Lung (tissue), 12 donors: ENCODE measurements around the gene HMGA1. TPM values are rescaled to one million over a fixed set of nuclear protein-coding genes. Genes with fewer than 3 reads are reported as not detected.

Experiments used
- ATAC-seq: fragments of 200-7000 bp; cut with Tn5 transposase; one replicate; pipeline ENCODE4 v1.9.1; 2020; ENCODE audit warnings: moderate number of reproducible peaks; ENCODE audit not compliant: insufficient read depth, low FRiP score
- DNase-seq, 3 donors: peaks; one replicate each; pipeline ENCODE4 v3.0.0-alpha.2; 2013 to 2017
- H3K27ac ChIP-seq, 2 donors: one replicate each; pipeline ENCODE4 v1.5.1; 2013; ENCODE audit warnings: mild to moderate bottlenecking in 2 of 2, moderate library complexity in 2 of 2, control low read depth in 1 of 2, inconsistent platforms in 1 of 2, low read depth in 1 of 2, low read length in 1 of 2
- H3K27me3 ChIP-seq, 3 donors: one replicate each; pipeline ENCODE4 v1.5.1; 2013; ENCODE audit warnings: low read length in 2 of 3; ENCODE audit not compliant: control insufficient read depth in 3 of 3, insufficient read depth in 3 of 3
- H3K36me3 ChIP-seq, 4 donors: one replicate each; pipeline ENCODE4 v1.5.1; 2013; ENCODE audit warnings: low read length in 4 of 4, mild to moderate bottlenecking in 1 of 4, moderate library complexity in 1 of 4; ENCODE audit not compliant: control insufficient read depth in 4 of 4, insufficient read depth in 4 of 4
- H3K4me1 ChIP-seq, 5 donors: one replicate each; pipeline ENCODE4 v1.5.1; 2013; ENCODE audit warnings: low read length in 5 of 5, mild to moderate bottlenecking in 2 of 5, moderate library complexity in 1 of 5; ENCODE audit not compliant: control insufficient read depth in 5 of 5, insufficient read depth in 5 of 5
- H3K4me3 ChIP-seq: one replicate; pipeline ENCODE4 v1.5.1; 2013; ENCODE audit warnings: mild to moderate bottlenecking, control low read depth, moderate library complexity
- H3K9ac ChIP-seq, 2 donors: one replicate each; pipeline ENCODE4 v1.5.1; 2013; ENCODE audit warnings: low read length in 2 of 2, control low read depth in 1 of 2; ENCODE audit not compliant: insufficient read depth in 1 of 2
- H3K9me3 ChIP-seq, 4 donors: one replicate each; pipeline ENCODE4 v1.5.1; 2013; ENCODE audit warnings: low read length in 3 of 4, mild to moderate bottlenecking in 1 of 4, moderate library complexity in 1 of 4; ENCODE audit not compliant: control insufficient read depth in 4 of 4, insufficient read depth in 3 of 4
- WGBS, 2 donors: extraction: QIAGEN DNeasy Blood & Tissue Kit; methylation state at CpG; one replicate each; pipeline ENCODE4 v1.1.7; 2013; 5-methylcytosine and 5-hydroxymethylcytosine counted together
- polyA plus RNA-seq, 2 donors: library from polyadenylated mRNA; stranded (reverse); fragments of 200-250 nt; gene quantifications; one replicate each; pipeline ENCODE4 v1.2.1, GENCODE V29; 2013
- total RNA-seq, 2 donors: library from RNA; depleted of rRNA in 1 of 2; stranded (reverse); fragments of >200 nt in 1 of 2; gene quantifications; one replicate each; pipeline ENCODE4 v1.2.1, GENCODE V29; 2014 to 2021
- TF ChIP-seq, protein P1 (sequence below): IDR thresholded peaks from 2 replicates; pipeline ENCODE4 v1.5.1; 2012; ENCODE audit warnings: mild to moderate bottlenecking; ENCODE audit errors: control extremely low read depth, extremely low read depth
- donor health status: control.
- donor health status: control.
- donor health status: Bipolar disorder and iron deficiency.
- donor health status: healthy.
- donor health status: DM: yes; HTN: yes; CAD: no.

Gene HMGA1
- total and polyA plus RNA-seq, 4 donors, result 47.9 to 102 (median 96.9) TPM

DNA sequence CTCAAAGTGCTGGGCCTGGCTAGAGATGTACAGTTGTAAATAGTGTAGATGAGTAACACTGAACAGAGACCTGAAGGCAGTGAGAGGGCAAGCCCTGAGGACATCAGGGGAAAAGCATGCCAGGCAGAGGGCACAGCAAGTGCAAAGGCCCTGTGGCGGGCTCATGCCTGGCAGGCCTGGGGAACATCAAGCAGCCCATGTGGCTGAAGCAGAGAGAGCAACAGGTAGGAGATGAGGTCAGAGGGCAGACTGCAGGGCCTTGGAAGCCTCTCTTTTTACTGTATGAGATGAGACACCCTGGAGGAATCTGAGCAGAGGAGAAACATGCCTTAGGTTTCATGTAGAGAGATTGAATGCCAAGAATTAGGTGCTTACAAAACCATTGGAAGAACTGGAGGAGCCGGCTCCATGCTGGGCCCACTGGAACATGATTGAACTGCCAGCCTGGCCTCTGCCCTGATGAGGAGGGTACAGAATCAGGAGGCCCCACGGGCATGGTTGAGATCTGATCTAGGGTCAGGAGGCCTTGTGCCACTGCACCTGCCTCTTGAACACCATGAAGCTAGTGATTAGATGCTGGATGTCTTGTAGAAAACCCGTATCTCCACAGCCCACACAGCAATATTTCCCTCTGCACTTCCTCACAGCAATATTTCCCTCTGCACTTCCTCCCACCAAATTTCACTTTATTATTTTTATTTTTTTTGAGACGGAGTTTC, 5.9 kb upstream of the HMGA1 start:
- Histone ChIP-seq H3K27me3 (no peaks in the 10 kb centered on the region), H3K36me3 (no peaks in the 10 kb centered on the region), H3K4me3 (no peak overlapping the region), H3K9me3 (no peaks in the 10 kb centered on the region), H3K4me1 (peaks cover 0 to 10% (median under 1%) of the 10 kb centered on the region in 5 donors), H3K9ac (no peak overlapping the region), H3K27ac (no peak overlapping the region)
- 53 to 80% methylated on average over 5 of the region's 5 CpGs for WGBS, 2 donors
- ATAC-seq, result no peak
- TF ChIP-seq, protein P1, sequence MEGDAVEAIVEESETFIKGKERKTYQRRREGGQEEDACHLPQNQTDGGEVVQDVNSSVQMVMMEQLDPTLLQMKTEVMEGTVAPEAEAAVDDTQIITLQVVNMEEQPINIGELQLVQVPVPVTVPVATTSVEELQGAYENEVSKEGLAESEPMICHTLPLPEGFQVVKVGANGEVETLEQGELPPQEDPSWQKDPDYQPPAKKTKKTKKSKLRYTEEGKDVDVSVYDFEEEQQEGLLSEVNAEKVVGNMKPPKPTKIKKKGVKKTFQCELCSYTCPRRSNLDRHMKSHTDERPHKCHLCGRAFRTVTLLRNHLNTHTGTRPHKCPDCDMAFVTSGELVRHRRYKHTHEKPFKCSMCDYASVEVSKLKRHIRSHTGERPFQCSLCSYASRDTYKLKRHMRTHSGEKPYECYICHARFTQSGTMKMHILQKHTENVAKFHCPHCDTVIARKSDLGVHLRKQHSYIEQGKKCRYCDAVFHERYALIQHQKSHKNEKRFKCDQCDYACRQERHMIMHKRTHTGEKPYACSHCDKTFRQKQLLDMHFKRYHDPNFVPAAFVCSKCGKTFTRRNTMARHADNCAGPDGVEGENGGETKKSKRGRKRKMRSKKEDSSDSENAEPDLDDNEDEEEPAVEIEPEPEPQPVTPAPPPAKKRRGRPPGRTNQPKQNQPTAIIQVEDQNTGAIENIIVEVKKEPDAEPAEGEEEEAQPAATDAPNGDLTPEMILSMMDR, result no peak
- no peak for DNase-seq

DNA sequence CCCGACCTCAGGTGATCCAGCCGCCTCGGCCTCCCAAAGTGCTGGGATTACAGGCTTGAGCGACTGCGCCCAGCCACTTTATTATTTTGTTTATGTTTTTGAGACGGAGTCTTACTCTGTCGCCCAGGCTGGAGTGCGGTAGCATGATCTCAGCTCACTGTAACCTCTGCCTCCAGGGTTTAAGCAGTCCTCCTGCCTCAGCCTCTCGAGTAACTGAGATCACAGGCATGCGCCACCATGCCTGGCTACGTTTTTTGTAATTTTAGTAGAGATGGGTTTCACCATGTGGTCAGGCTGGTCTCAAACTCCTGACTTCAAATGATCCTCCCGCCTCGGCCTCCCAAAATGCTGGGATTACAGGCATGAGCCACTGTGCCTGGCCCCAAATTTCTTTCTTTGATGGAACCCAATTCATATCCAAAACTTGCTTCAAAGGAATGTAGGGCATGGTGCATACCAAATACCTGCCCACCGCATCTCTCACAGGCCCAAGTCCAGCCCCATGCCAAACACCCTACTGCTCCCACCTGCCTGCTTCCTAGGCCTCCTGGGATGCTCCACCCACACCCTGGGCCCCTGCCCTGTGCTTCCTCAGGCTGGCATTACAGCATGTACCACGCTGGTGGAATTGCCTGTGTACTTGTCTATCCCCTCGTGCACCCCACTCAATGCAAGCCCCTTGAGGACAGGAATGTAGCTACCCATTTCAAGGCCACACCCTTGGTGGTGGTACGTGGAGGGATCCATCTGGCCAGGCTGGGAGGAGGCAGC, 4.9 kb upstream of the HMGA1 start:
- ATAC-seq (no peak), DNase-seq (no peak)
- Histone ChIP-seq H3K9ac (no peak overlapping the region), H3K4me1 (peaks cover 0 to 12% (median 8%) of the 10 kb centered on the region in 5 donors), H3K36me3 (no peaks in the 10 kb centered on the region), H3K4me3 (no peak overlapping the region), H3K27ac (no peak overlapping the region), H3K27me3 (no peaks in the 10 kb centered on the region), H3K9me3 (no peaks in the 10 kb centered on the region)
- TF ChIP-seq, protein P1, result no peak
- 92 to 96% methylated on average over 17 of the region's 17 CpGs for WGBS, 2 donors

DNA sequence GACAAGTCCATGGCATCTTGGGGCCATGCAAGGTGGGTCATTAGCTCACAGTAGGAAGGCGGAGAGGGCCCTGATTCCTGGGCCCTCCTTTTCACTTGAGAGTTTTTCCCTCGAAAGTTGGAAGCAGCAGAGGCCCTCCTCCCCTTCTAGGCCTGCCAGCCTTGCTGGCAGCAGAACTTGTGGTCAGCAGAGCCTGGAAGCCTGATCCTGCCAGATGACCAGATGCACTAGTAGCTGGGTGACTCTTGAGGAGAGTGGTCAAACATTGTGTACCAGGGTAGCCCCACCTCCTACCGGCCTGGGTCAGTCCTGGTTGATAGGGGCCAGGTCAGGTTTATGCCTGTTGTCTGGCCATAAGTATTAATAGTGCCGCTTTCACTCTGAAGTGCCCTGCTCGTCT, 3.8 kb upstream of the HMGA1 start:
- Histone ChIP-seq H3K9me3 (no peaks in the 10 kb centered on the region), H3K9ac (no peak overlapping the region), H3K36me3 (no peaks in the 10 kb centered on the region), H3K27me3 (no peaks in the 10 kb centered on the region), H3K4me1 (peaks cover 0 to 10% (median 8%) of the 10 kb centered on the region in 5 donors), H3K4me3 (no peak overlapping the region), H3K27ac (no peak overlapping the region)
- 75 to 85% methylated on average over 5 of the region's 5 CpGs for WGBS, 2 donors
- TF ChIP-seq, protein P1, result no peak
- ATAC-seq (no peak), DNase-seq (no peak)
